ENCODE measurements around the gene PLEKHM3.

PLEKHM3 gene

GRCh38 chr2:207944979-207945600, 80.2 kb downstream of the PLEKHM3 start:
- no peak for DNase-seq (ENCODE audit: low read depth, low spot score)
- H3K4me3 ChIP-seq (ENCODE audit: low read depth, low read length) = no peak overlapping the region
- TF ChIP-seq, protein P1, sequence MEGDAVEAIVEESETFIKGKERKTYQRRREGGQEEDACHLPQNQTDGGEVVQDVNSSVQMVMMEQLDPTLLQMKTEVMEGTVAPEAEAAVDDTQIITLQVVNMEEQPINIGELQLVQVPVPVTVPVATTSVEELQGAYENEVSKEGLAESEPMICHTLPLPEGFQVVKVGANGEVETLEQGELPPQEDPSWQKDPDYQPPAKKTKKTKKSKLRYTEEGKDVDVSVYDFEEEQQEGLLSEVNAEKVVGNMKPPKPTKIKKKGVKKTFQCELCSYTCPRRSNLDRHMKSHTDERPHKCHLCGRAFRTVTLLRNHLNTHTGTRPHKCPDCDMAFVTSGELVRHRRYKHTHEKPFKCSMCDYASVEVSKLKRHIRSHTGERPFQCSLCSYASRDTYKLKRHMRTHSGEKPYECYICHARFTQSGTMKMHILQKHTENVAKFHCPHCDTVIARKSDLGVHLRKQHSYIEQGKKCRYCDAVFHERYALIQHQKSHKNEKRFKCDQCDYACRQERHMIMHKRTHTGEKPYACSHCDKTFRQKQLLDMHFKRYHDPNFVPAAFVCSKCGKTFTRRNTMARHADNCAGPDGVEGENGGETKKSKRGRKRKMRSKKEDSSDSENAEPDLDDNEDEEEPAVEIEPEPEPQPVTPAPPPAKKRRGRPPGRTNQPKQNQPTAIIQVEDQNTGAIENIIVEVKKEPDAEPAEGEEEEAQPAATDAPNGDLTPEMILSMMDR (IDR thresholded peaks at IDR 0.05; ENCODE audit: low read depth, low read length) = no peak
- in situ Hi-C loops (cut with HindIII; ENCODE audit: low sequenced_read_pairs) = no loop called here

GRCh38 chr2:207944334-207944733, 81.0 kb downstream of the PLEKHM3 start:
- TF ChIP-seq, protein P1 (IDR thresholded peaks at IDR 0.05; ENCODE audit: low read depth, low read length) = no peak
- H3K4me3 ChIP-seq (ENCODE audit: low read depth, low read length) = no peak overlapping the region
- no peak for DNase-seq (ENCODE audit: low read depth, low spot score)
- in situ Hi-C loops (cut with HindIII; ENCODE audit: low sequenced_read_pairs) = no loop called here

DNA sequence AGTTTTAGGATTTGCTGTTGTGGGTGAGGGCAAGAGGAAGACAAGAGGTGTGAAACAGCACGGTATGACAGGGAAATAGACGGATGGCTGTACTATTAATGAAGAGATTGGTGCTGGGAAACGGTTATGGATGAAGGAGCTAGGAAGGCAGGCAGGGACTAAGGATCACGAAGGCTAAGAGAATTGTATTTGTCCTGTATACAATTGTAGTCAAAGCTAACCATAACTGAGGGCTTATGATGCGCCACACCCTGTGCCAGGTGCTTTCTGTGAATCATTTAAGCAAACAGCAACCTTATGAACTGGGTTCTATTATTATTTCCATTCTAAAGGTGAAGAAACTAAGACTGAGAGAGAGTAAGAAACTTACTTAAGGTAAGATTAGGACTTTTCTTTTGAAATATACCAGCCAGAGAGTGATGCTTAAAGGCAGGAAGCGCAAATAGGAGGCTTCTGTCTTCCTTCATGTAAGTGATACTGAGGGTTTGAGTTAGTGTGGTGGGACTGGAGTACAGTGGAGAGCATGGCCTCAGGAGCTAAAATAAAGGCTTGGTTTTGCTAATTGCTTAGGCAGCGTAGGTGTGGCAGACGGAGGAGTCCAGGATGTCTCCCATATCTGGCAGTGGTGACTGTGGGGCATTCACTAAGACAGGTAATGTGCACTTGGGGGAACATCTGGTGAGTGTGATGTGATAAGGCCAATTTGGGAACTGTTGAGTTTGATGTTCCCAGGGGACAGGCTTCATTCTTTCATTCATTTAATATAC, 85.8 kb downstream of the PLEKHM3 start:
- TF ChIP-seq, protein P1 (IDR thresholded peaks at IDR 0.05; ENCODE audit: low read depth, low read length) = no peak
- no peak overlapping the region for H3K4me3 ChIP-seq (ENCODE audit: low read depth, low read length)
- DNase-seq (ENCODE audit: low read depth, low spot score) = no peak
- in situ Hi-C loops (cut with HindIII; ENCODE audit: low sequenced_read_pairs) = no loop called here

- no peak overlapping the region for H3K4me3 ChIP-seq (ENCODE audit: low read depth, low read length)
- TF ChIP-seq, protein P1 (IDR thresholded peaks at IDR 0.05; ENCODE audit: low read depth, low read length) = no peak
- in situ Hi-C loops (cut with HindIII; ENCODE audit: low sequenced_read_pairs) = no loop called here
- no peak for DNase-seq (ENCODE audit: low read depth, low spot score)
Measured at GRCh38 chr2:207938886-207939285, 86.4 kb downstream of the PLEKHM3 start.

GRCh38 chr2:207938415-207938814, 86.9 kb downstream of the PLEKHM3 start:
- DNase-seq (ENCODE audit: low read depth, low spot score) = no peak
- no peak overlapping the region for H3K4me3 ChIP-seq (ENCODE audit: low read depth, low read length)
- TF ChIP-seq, protein P1 (IDR thresholded peaks at IDR 0.05; ENCODE audit: low read depth, low read length) = no peak
- in situ Hi-C loops (cut with HindIII; ENCODE audit: low sequenced_read_pairs) = no loop called here

DNA sequence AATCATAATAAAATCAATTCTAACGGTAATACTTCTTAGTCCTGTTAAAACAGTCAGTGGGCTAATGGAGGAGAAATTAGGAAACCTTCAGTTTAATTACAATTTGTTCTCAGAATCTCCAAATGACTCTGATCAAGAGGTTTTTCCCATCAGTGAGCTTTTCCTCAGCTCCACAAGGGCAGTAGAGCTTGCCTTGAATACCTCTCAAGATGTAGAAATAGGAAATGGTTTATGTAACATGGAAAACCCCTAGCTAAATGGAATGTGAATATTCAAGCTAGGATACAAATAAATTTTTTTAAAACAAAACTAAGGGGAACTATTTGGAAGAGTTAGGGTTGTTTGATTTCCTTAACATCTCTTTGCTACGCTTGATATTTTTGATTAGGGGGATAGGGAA, 87.5 kb downstream of the PLEKHM3 start:
- no peak for DNase-seq (ENCODE audit: low read depth, low spot score)

More for the DNA sequence above, 87.5 kb downstream of the PLEKHM3 start:
- no peak overlapping the region for H3K4me3 ChIP-seq (ENCODE audit: low read depth, low read length)
- TF ChIP-seq, protein P1 (IDR thresholded peaks at IDR 0.05; ENCODE audit: low read depth, low read length) = no peak
- in situ Hi-C loops (cut with HindIII; ENCODE audit: low sequenced_read_pairs) = no loop called here

Data from astrocyte of the spinal cord (primary cell).